ENCODE measurements around the gene LYSMD3. TPM values are rescaled to one million over a fixed set of nuclear protein-coding genes. Genes with fewer than 3 reads are reported as not detected.

Gene LYSMD3
- total RNA-seq, 4 donors from 2014 or later: 5.6 to 23.0 (median 12.8) TPM

GRCh38 chr5:90477073-90477472 lies 52.3 kb downstream of the LYSMD3 start:
- H3K9me3 ChIP-seq: no peaks in the 10 kb centered on the region
- no peaks in the 10 kb centered on the region for H3K36me3 ChIP-seq
- DNase-seq: no peak
- H3K4me1 ChIP-seq: peaks cover 5 to 22% (median 18%) of the 10 kb centered on the region in 4 donors
- in situ Hi-C loops (cut with MboI; ENCODE audit: low pct_ligation_motif_present in 1 of 4, low pct_unique_long_range_greater_than_20kb in 1 of 4, low sequenced_read_pairs in 3 of 4) (loop anchor here in 1 of 4 donors (10.0 kb wide), 1 partner anchor 48 kb away; the partner anchor contains the start of gene LYSMD3), intact Hi-C loops (cut with DNase I; ENCODE audit: low total_unique reads) (no loop called here)
- 79 to 86% methylated on average over 2 of the region's 2 CpGs for WGBS, 2 donors (ENCODE audit: low coverage in 1 of 2)
- no peaks in the 10 kb centered on the region for H3K27me3 ChIP-seq
- TF ChIP-seq POLR2A (IDR thresholded peaks at IDR 0.05) (no peak), EP300 (IDR thresholded peaks at IDR 0.05; ENCODE audit: low read depth) (no peak), POLR2AphosphoS5 (IDR thresholded peaks at IDR 0.05) (no peak), CTCF (IDR thresholded peaks at IDR 0.05) (no peak)
- H3K27ac ChIP-seq: no peak overlapping the region
- no peak overlapping the region for H3K4me3 ChIP-seq

- Histone ChIP-seq H3K4me1 (peaks cover 5 to 28% (median 18%) of the 10 kb centered on the region in 4 donors), H3K36me3 (no peaks in the 10 kb centered on the region), H3K4me3 (no peak overlapping the region), H3K27ac (no peak overlapping the region), H3K27me3 (no peaks in the 10 kb centered on the region), H3K9me3 (no peaks in the 10 kb centered on the region)
- 83 to 89% methylated on average over 3 of the region's 3 CpGs for WGBS, 2 donors (ENCODE audit: low coverage in 1 of 2)
- in situ Hi-C loops (cut with MboI; ENCODE audit: low pct_ligation_motif_present in 1 of 4, low pct_unique_long_range_greater_than_20kb in 1 of 4, low sequenced_read_pairs in 3 of 4): loop anchor here in 1 of 4 donors (10.0 kb wide), 1 partner anchor 48 kb away; the partner anchor contains the start of gene LYSMD3
- TF ChIP-seq POLR2AphosphoS5 (IDR thresholded peaks at IDR 0.05) (no peak), CTCF (IDR thresholded peaks at IDR 0.05) (no peak), POLR2A (IDR thresholded peaks at IDR 0.05) (no peak), EP300 (IDR thresholded peaks at IDR 0.05; ENCODE audit: low read depth) (no peak)
- intact Hi-C loops (cut with DNase I; ENCODE audit: low total_unique reads): no loop called here
- DNase-seq: no peak
Measured at GRCh38 chr5:90476391-90476790, 53.0 kb downstream of the LYSMD3 start.

GRCh38 chr5:90475436-90475980 lies 53.9 kb downstream of the LYSMD3 start:
- no peaks in the 10 kb centered on the region for H3K9me3 ChIP-seq
- no peak for TF ChIP-seq POLR2A (IDR thresholded peaks at IDR 0.05)
- TF ChIP-seq EP300 (IDR thresholded peaks at IDR 0.05; ENCODE audit: low read depth): no peak
- TF ChIP-seq POLR2AphosphoS5 (IDR thresholded peaks at IDR 0.05): no peak
- TF ChIP-seq CTCF (IDR thresholded peaks at IDR 0.05): no peak
- no peak overlapping the region for H3K27ac ChIP-seq
- peaks cover 5 to 28% (median 18%) of the 10 kb centered on the region in 4 donors for H3K4me1 ChIP-seq
- in situ Hi-C loops (cut with MboI; ENCODE audit: low pct_ligation_motif_present in 1 of 4, low pct_unique_long_range_greater_than_20kb in 1 of 4, low sequenced_read_pairs in 3 of 4) (loop anchor here in 1 of 4 donors (10.0 kb wide), 1 partner anchor 49 kb away; the partner anchor contains the start of gene LYSMD3), intact Hi-C loops (cut with DNase I; ENCODE audit: low total_unique reads) (no loop called here)
- peak overlapping the region in 3 of 4 donors; percentile 76 to 78 (median 77) for H3K4me3 ChIP-seq
- H3K27me3 ChIP-seq: no peaks in the 10 kb centered on the region
- H3K36me3 ChIP-seq: no peaks in the 10 kb centered on the region
- DNase-seq: peak; percentile 8
- 64 to 70% methylated on average over 5 to 17 of the region's 17 CpGs for WGBS, 2 donors (ENCODE audit: low coverage in 1 of 2)

- Histone ChIP-seq H3K27me3 (no peaks in the 10 kb centered on the region), H3K27ac (peak within 1 kb of the TSS; percentile 84 to 93 (median 92)), H3K4me1 (peaks cover 5 to 28% (median 18%) of the 10 kb centered on the region in 4 donors), H3K4me3 (peak within 1 kb of the TSS; percentile 75 to 78 (median 76)), H3K9me3 (no peaks in the 10 kb centered on the region), H3K36me3 (no peaks in the 10 kb centered on the region)
- DNase-seq: peak; percentile 96
- WGBS, 2 donors (ENCODE audit: low coverage in 1 of 2): 1% methylated on average over 64 of the region's 73 CpGs; no CpG with 5 or more reads in 1 of the 2 donors
- in situ Hi-C loops (cut with MboI; ENCODE audit: low pct_ligation_motif_present in 1 of 4, low pct_unique_long_range_greater_than_20kb in 1 of 4, low sequenced_read_pairs in 3 of 4) (loop anchor here in 2 of 4 donors (10.0 to 25.0 kb wide), 2 partner anchors 50 to 313 kb away; partner anchors contain the start of gene LYSMD3 (in 1 of the 2)), intact Hi-C loops (cut with DNase I; ENCODE audit: low total_unique reads) (loop anchor here (1.0 kb wide), 1 partner anchor 49 kb away; no protein-coding TSS in a partner anchor)
- peak; percentile 46 to 86 (median 61) for TF ChIP-seq CTCF (IDR thresholded peaks at IDR 0.05)
- no peak for TF ChIP-seq EP300 (IDR thresholded peaks at IDR 0.05; ENCODE audit: low read depth)
- peak; percentile 87 for TF ChIP-seq POLR2A (IDR thresholded peaks at IDR 0.05)
- peak; percentile 89 to 96 (median 94) for TF ChIP-seq POLR2AphosphoS5 (IDR thresholded peaks at IDR 0.05)
Measured at GRCh38 chr5:90474235-90475107, 54.9 kb downstream of the LYSMD3 start, which contains the start of the genes MBLAC2 and POLR3G. Gene MBLAC2, minus strand, starts transcription at chr5:90474771. Its CDS starts 479 bp downstream, at chr5:90474292. Gene POLR3G, plus strand, starts transcription at chr5:90474864. Its CDS starts 10,704 bp downstream, at chr5:90485568.
